Measurements from ENCODE around the gene LRPAP1. TPM values are rescaled to one million over a fixed set of nuclear protein-coding genes. Genes with fewer than 3 reads are reported as not detected.
"Not testable (repeated sequence)": the region's sequence is repeated elsewhere in the genome, so short reads cannot be mapped to it uniquely, and the experiment has no call there.

The LRPAP1 gene, protein sequence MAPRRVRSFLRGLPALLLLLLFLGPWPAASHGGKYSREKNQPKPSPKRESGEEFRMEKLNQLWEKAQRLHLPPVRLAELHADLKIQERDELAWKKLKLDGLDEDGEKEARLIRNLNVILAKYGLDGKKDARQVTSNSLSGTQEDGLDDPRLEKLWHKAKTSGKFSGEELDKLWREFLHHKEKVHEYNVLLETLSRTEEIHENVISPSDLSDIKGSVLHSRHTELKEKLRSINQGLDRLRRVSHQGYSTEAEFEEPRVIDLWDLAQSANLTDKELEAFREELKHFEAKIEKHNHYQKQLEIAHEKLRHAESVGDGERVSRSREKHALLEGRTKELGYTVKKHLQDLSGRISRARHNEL
- total RNA-seq (67.7 TPM), polyA plus RNA-seq (52.5 TPM)
- long read RNA-seq, donor 1, full-length matches to known transcripts, result 2 of 2 reads
- long read RNA-seq, donor 1, partial matches to known transcripts, result 0 of 2 reads
- long read RNA-seq, donor 1, other reads (novel, unspliced or antisense), result 0 of 2 reads
- long read RNA-seq, donor 2, result 0 reads
- long read RNA-seq, donor 3, full-length matches to known transcripts, result 31 of 31 reads
- long read RNA-seq, donor 3, partial matches to known transcripts, result 0 of 31 reads
- long read RNA-seq, donor 3, other reads (novel, unspliced or antisense), result 0 of 31 reads
- long read RNA-seq, donor 4, full-length matches to known transcripts, result 15 of 15 reads
- long read RNA-seq, donor 4, partial matches to known transcripts, result 0 of 15 reads
- long read RNA-seq, donor 4, other reads (novel, unspliced or antisense), result 0 of 15 reads
- long read RNA-seq, donor 5, full-length matches to known transcripts, result 61 of 61 reads
- long read RNA-seq, donor 5, partial matches to known transcripts, result 0 of 61 reads
- long read RNA-seq, donor 5, other reads (novel, unspliced or antisense), result 0 of 61 reads
- long read RNA-seq, donor 6, full-length matches to known transcripts, result 19 of 19 reads
- long read RNA-seq, donor 6, partial matches to known transcripts, result 0 of 19 reads
- long read RNA-seq, donor 6, other reads (novel, unspliced or antisense), result 0 of 19 reads
- long read RNA-seq, donor 7, full-length matches to known transcripts, result 20 of 27 reads
- long read RNA-seq, donor 7, partial matches to known transcripts, result 7 of 27 reads
- long read RNA-seq, donor 7, other reads (novel, unspliced or antisense), result 0 of 27 reads
- long read RNA-seq, donor 8, full-length matches to known transcripts, result 17 of 17 reads
- long read RNA-seq, donor 8, partial matches to known transcripts, result 0 of 17 reads
- long read RNA-seq, donor 8, other reads (novel, unspliced or antisense), result 0 of 17 reads
- long read RNA-seq, donor 9, full-length matches to known transcripts, result 15 of 15 reads
- long read RNA-seq, donor 9, partial matches to known transcripts, result 0 of 15 reads
- long read RNA-seq, donor 9, other reads (novel, unspliced or antisense), result 0 of 15 reads
- long read RNA-seq, donor 10, full-length matches to known transcripts, result 21 of 21 reads
- long read RNA-seq, donor 10, partial matches to known transcripts, result 0 of 21 reads
- long read RNA-seq, donor 10, other reads (novel, unspliced or antisense), result 0 of 21 reads

DNA sequence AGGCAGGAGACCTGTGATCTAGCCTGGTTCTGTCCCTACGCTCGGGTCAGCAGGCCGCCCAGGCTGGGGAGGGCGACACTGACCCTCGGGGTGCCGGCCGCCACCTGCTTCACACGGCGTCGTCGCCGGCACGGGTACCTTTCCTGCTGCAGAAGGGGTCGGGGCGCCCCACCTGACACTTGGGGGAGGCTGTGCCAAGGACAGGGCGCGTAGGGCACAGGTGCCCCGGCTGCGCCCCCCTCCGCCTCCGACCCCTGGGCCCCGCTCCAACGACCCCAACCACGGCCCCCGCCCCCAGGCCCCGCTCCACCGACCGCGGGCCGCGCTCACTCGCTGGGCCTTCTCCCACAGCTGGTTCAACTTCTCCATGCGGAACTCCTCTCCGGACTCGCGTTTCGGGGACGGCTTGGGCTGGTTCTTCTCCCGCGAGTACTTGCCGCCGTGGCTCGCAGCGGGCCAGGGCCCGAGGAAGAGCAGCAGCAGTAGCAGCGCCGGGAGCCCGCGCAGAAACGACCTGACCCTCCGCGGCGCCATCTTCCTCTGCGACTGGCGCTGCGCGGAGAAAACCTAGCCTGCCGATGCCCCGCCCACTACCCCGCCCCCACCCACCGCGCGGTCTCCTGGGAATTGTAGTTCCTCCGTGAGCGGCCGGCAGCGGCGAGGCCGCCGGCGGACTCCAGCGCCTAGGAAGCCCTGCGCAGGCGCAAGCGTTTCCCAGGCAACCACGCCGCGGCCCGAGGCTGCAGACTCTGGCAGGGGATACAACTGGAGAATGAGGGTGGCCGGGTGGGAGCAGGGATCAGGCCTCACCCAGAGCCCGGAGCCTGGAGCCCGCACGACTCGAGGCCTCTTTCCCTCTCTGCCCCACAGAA is at the start of gene LRPAP1:
TSS of gene LRPAP1 (minus strand) at position 544 of the 872 bp plus-strand sequence. CDS start at position 534, 10 bp downstream.
- Histone ChIP-seq H3K27me3 (ENCODE audit: control insufficient read depth in 2 of 2, insufficient read depth in 1 of 2, low read length in 1 of 2) (peaks cover 2 to 18% of the 10 kb centered on the region in 2 donors), H3K27ac (ENCODE audit: low read depth in 1 of 2, low read length in 1 of 2) (peak within 1 kb of the TSS in 1 of 2 donors; percentile 68), H3K9me3 (ENCODE audit: control insufficient read depth in 2 of 2, insufficient read depth in 1 of 2, low read length in 1 of 2) (no peaks in the 10 kb centered on the region), H3K36me3 (ENCODE audit: control insufficient read depth in 2 of 2, insufficient read depth in 2 of 2, low read length in 1 of 2) (peaks cover 9 to 14% of the 10 kb centered on the region in 2 donors), H3K4me3 (ENCODE audit: low read length in 2 of 2) (peak within 1 kb of the TSS; percentile 72 to 76), H3K4me1 (ENCODE audit: control insufficient read depth in 2 of 2, insufficient read depth in 2 of 2, low read length in 2 of 2) (peaks cover 20% of the 10 kb centered on the region in 2 donors)
- under 1% methylated on average over 84 of the region's 84 CpGs for WGBS
- peak; percentile 48 to 91 (median 77) for DNase-seq (ENCODE audit: low read depth in 6 of 9, low spot score in 9 of 9)

DNA sequence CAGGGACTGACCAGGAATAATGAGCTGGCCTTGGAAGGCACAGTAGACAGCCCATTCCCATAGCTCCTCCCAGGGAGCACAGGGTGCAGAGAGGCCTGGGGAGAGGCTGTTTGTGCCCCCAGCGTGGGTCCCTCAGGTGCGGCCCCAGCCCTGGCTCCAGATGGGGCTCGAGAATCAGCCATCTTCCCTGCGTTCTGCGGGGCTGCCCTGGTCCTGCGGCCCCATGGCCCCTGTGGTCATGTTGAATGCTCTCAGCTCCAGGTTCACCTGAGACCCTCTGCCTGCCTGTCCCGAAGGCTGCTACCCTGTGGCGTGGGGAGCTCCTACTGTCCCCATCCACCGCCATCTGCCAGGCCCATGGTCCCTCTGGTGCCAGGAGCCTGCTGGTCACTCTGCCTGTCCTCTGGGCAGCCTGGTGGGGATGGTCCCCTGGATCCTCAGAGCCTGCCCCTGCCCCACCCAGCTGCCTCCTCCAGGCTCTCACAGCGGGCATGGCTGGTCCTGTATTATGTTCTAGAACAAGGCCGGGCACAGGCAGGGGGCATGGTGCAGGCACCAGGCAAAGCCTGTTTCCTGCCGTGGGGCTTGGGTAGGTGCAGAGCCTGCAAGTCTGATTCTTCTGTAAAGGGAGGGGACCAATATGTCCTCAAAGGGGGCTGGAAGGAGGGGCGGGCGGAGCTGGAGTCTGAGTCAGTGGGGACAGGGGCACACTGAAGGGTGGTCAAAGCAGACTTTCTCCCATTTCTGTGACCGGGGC is 49.3 kb upstream of the LRPAP1 start:
- H3K4me1 ChIP-seq (ENCODE audit: control insufficient read depth in 2 of 2, insufficient read depth in 2 of 2, low read length in 2 of 2), result not testable (repeated sequence)

DNA sequence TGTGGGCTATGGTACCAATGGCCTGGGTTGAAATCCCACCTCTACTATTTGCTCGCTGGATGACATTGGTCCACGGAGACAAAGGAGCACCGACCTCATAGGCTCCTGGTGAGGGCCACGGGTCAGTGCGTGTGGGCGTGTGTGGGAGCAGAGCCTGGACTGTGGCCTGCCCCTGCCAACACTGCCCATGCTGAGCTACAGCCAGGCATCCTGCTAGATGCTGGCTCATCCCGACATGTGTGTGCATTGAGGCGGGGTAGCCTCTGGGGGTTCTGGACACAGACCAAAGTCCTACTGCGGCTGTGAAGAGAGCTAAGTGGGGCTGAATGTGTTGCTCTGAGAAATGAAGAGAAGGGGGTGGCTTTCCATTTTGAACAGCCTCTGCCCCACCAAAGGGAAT is 48.6 kb upstream of the LRPAP1 start:
- not testable (repeated sequence) for H3K36me3 ChIP-seq (ENCODE audit: control insufficient read depth in 2 of 2, insufficient read depth in 2 of 2, low read length in 1 of 2); DNase-seq (ENCODE audit: low read depth in 6 of 9, low spot score in 9 of 9); H3K27me3 ChIP-seq (ENCODE audit: control insufficient read depth in 2 of 2, insufficient read depth in 1 of 2, low read length in 1 of 2); H3K4me3 ChIP-seq (ENCODE audit: low read length in 2 of 2); H3K4me1 ChIP-seq (ENCODE audit: control insufficient read depth in 2 of 2, insufficient read depth in 2 of 2, low read length in 2 of 2); H3K27ac ChIP-seq (ENCODE audit: low read depth in 1 of 2, low read length in 1 of 2); H3K9me3 ChIP-seq (ENCODE audit: control insufficient read depth in 2 of 2, insufficient read depth in 1 of 2, low read length in 1 of 2)
- 93% methylated on average over 9 of the region's 9 CpGs for WGBS

More for the DNA sequence above, 49.3 kb upstream of the LRPAP1 start:
- not testable (repeated sequence) for H3K27ac ChIP-seq (ENCODE audit: low read depth in 1 of 2, low read length in 1 of 2); H3K36me3 ChIP-seq (ENCODE audit: control insufficient read depth in 2 of 2, insufficient read depth in 2 of 2, low read length in 1 of 2); DNase-seq (ENCODE audit: low read depth in 6 of 9, low spot score in 9 of 9); H3K27me3 ChIP-seq (ENCODE audit: control insufficient read depth in 2 of 2, insufficient read depth in 1 of 2, low read length in 1 of 2); H3K4me3 ChIP-seq (ENCODE audit: low read length in 2 of 2); H3K9me3 ChIP-seq (ENCODE audit: control insufficient read depth in 2 of 2, insufficient read depth in 1 of 2, low read length in 1 of 2)
- WGBS, result 96% methylated on average over 15 of the region's 15 CpGs

DNA sequence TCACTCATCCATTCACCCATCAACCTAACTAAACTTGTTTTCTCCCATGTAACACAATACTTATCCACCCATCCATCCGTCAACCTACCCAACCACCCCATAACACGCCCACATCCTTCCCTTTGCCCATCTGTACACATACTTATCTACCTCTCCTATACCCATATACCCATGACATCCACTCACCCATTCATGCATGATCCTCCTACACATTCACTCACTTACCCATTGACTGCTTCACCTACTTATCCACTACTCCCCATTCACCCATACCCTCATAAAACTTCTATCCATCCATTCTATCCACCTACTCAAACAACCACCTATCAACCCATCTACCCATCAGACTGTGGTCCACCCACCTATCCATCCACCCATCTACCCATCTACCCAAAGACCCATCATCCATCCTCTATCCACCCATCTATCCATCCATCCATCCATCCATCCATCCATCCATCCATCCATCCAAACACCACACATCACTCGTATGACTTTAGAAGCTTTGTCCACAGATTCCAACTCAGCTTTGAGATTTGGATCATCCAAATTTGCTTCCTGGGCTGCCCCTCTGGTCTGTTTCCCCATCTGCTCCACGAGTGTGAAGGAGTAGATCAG is 46.4 kb upstream of the LRPAP1 start:
- H3K4me3 ChIP-seq (ENCODE audit: low read length in 2 of 2); H3K36me3 ChIP-seq (ENCODE audit: control insufficient read depth in 2 of 2, insufficient read depth in 2 of 2, low read length in 1 of 2); H3K27me3 ChIP-seq (ENCODE audit: control insufficient read depth in 2 of 2, insufficient read depth in 1 of 2, low read length in 1 of 2); H3K4me1 ChIP-seq (ENCODE audit: control insufficient read depth in 2 of 2, insufficient read depth in 2 of 2, low read length in 2 of 2); H3K9me3 ChIP-seq (ENCODE audit: control insufficient read depth in 2 of 2, insufficient read depth in 1 of 2, low read length in 1 of 2); H3K27ac ChIP-seq (ENCODE audit: low read depth in 1 of 2, low read length in 1 of 2); DNase-seq (ENCODE audit: low read depth in 6 of 9, low spot score in 9 of 9): not testable (repeated sequence)
- WGBS, result 85% methylated on average over 3 of the region's 4 CpGs

DNA sequence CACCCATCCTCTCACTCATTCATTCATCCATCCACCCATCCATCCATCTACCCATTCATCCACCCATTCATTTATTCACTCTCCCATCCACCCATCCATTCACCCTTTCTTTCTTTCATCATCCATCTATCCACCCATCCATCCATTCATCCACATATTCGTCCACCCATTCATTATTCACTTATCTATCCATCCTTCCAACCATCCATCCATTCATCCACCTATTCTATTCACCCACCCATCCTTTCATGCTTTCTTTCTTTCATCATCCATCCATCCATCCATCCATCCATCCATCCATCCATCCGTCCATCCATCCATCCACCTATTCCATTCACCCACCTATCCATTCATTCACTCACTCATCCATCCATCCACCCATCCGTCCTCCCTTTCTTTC is 45.8 kb upstream of the LRPAP1 start:
- not testable (repeated sequence) for DNase-seq (ENCODE audit: low read depth in 6 of 9, low spot score in 9 of 9); H3K27ac ChIP-seq (ENCODE audit: low read depth in 1 of 2, low read length in 1 of 2); H3K27me3 ChIP-seq (ENCODE audit: control insufficient read depth in 2 of 2, insufficient read depth in 1 of 2, low read length in 1 of 2); H3K9me3 ChIP-seq (ENCODE audit: control insufficient read depth in 2 of 2, insufficient read depth in 1 of 2, low read length in 1 of 2); H3K4me3 ChIP-seq (ENCODE audit: low read length in 2 of 2); H3K4me1 ChIP-seq (ENCODE audit: control insufficient read depth in 2 of 2, insufficient read depth in 2 of 2, low read length in 2 of 2); H3K36me3 ChIP-seq (ENCODE audit: control insufficient read depth in 2 of 2, insufficient read depth in 2 of 2, low read length in 1 of 2)
- 94% methylated on average over 3 of the region's 3 CpGs for WGBS

DNA sequence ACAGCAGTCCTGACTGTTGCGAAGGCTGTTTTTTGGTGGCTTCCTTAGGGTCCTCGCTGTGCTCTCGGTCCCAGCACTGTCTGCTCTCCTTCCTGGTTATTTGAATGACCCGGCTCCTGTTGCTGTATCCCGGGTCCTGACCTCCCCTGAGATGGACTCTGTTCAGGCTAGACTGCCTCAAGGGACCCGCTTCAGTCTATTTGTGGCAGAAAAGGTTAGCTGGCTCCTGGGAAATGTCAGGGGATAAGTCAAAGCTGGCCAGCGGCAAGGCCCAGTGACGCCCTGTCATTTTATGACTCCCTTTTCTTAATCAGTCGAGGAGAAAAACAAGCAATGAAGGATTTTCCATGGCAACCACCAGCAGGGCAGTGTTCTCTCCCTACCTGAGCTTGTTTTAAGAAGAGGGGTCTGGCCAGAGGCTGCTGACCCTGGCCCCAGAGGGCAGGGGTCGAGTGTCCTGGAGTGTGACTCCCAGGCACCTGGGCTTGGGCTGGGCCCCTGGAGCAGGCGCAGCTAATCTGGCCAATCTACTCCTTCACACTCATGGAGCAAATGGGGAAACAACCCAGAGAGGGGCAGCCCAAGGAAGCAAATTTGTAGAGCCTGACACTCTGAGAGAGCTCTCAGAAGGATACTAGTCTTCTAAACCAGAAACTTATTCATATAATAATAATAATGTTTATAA is 45.1 kb upstream of the LRPAP1 start:
- 68% methylated on average over 11 of the region's 11 CpGs for WGBS
- not testable (repeated sequence) for H3K27me3 ChIP-seq (ENCODE audit: control insufficient read depth in 2 of 2, insufficient read depth in 1 of 2, low read length in 1 of 2); H3K36me3 ChIP-seq (ENCODE audit: control insufficient read depth in 2 of 2, insufficient read depth in 2 of 2, low read length in 1 of 2); H3K27ac ChIP-seq (ENCODE audit: low read depth in 1 of 2, low read length in 1 of 2); H3K4me3 ChIP-seq (ENCODE audit: low read length in 2 of 2); DNase-seq (ENCODE audit: low read depth in 6 of 9, low spot score in 9 of 9); H3K4me1 ChIP-seq (ENCODE audit: control insufficient read depth in 2 of 2, insufficient read depth in 2 of 2, low read length in 2 of 2); H3K9me3 ChIP-seq (ENCODE audit: control insufficient read depth in 2 of 2, insufficient read depth in 1 of 2, low read length in 1 of 2)

DNA sequence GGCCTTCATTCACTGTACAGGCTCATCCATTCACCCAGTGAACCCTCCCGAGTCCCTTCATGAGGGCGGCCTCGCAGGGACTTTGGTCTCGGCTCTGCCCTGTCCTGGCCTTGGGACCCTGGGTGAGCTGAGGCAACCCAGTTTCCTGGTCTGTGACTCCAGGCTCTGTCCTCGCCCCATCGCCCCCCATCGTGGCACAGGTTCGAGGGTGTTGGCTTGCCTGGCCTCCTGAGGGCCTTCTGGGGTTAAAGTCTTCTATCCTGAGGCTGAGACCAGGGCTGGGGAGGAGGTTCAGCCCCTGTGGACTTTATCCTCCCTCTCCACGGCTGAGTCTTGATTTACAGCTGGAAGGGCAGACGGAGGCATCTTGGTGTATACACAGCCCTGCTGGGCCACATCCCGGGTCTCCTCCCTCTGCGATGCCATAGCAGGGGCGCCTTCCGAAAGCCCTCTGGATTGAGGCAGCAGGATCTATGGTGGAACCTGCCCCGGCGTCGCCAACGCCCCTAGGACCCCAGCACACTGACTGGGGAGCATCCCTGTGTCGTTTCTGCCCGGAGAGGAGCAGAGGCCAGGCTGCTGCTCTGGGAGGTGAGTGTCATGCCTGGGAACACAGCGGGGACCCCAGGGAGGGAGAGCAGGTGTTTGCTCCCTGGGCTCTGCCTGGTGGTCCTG is 44.4 kb upstream of the LRPAP1 start:
- DNase-seq (ENCODE audit: low read depth in 6 of 9, low spot score in 9 of 9), result not testable (repeated sequence)

More for the DNA sequence above, 44.4 kb upstream of the LRPAP1 start:
- 88% methylated on average over 21 of the region's 21 CpGs for WGBS
- H3K27ac ChIP-seq (ENCODE audit: low read depth in 1 of 2, low read length in 1 of 2); H3K36me3 ChIP-seq (ENCODE audit: control insufficient read depth in 2 of 2, insufficient read depth in 2 of 2, low read length in 1 of 2); H3K9me3 ChIP-seq (ENCODE audit: control insufficient read depth in 2 of 2, insufficient read depth in 1 of 2, low read length in 1 of 2); H3K4me3 ChIP-seq (ENCODE audit: low read length in 2 of 2); H3K4me1 ChIP-seq (ENCODE audit: control insufficient read depth in 2 of 2, insufficient read depth in 2 of 2, low read length in 2 of 2); H3K27me3 ChIP-seq (ENCODE audit: control insufficient read depth in 2 of 2, insufficient read depth in 1 of 2, low read length in 1 of 2): not testable (repeated sequence)

Data from thymus (tissue), 14 donors.